Subcutaneous abdominal adipose tissue (tissue), 5 donors: ENCODE results near the gene DLG1.

Experiments
- H3K27ac ChIP-seq: one replicate; pipeline ENCODE4 v1.7.0; 2013; ENCODE audit warnings: low read depth, mild to moderate bottlenecking, inconsistent platforms, low read length, moderate library complexity
- H3K27me3 ChIP-seq, 5 donors: one replicate each; pipeline ENCODE4 v1.7.0; 2013; ENCODE audit warnings: low read length in 5 of 5, inconsistent platforms in 1 of 5; ENCODE audit not compliant: control insufficient read depth in 5 of 5, insufficient read depth in 4 of 5
- H3K36me3 ChIP-seq, 5 donors: one replicate each; pipeline ENCODE4 v1.7.0; 2013; ENCODE audit warnings: low read length in 5 of 5; ENCODE audit not compliant: control insufficient read depth in 5 of 5, insufficient read depth in 5 of 5
- H3K4me1 ChIP-seq, 5 donors: one replicate each; pipeline ENCODE4 v1.7.0; 2013; ENCODE audit warnings: low read length in 5 of 5, mild to moderate bottlenecking in 3 of 5, moderate library complexity in 1 of 5; ENCODE audit not compliant: control insufficient read depth in 5 of 5, insufficient read depth in 5 of 5
- H3K4me3 ChIP-seq, 5 donors: one replicate each; pipeline ENCODE4 v1.7.0; 2013; ENCODE audit warnings: low read length in 5 of 5, low read depth in 1 of 5
- H3K9ac ChIP-seq, 5 donors: one replicate each; pipeline ENCODE4 v1.7.0; 2013; ENCODE audit warnings: low read length in 5 of 5, mild to moderate bottlenecking in 4 of 5, moderate library complexity in 3 of 5
- H3K9me3 ChIP-seq, 5 donors: one replicate each; pipeline ENCODE4 v1.7.0; 2013; ENCODE audit warnings: low read length in 5 of 5; ENCODE audit not compliant: control insufficient read depth in 5 of 5
- donor health status: healthy.
- donor health status: healthy.
- donor health status: healthy.
- donor health status: healthy.
- donor health status: healthy.

Gene DLG1

DNA sequence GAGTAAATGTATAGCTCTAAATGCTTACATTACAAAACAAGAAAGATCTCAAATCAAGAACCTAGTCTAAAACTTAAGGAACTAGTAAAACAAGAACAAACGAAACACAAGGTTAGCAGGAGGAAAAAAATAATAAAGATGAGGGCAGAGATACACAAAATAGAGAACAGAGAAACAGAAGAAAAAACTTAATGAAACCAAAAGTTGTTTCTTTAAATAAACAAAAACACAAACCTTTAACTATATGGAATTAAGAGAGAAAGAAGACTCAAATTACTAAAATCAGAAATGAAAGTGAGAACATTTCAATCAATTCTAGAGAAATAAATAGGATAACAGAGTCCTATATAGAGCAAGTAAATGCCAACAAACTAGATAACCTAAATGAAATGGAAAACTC, 59.6 kb downstream of the DLG1 start:
- H3K36me3 ChIP-seq: peaks cover 0 to 3% (median under 1%) of the 10 kb centered on the region in 5 donors
- no peak overlapping the region for H3K9ac ChIP-seq
- no peak overlapping the region for H3K27ac ChIP-seq
- H3K4me3 ChIP-seq: no peak overlapping the region
- peaks cover 6 to 16% (median 10%) of the 10 kb centered on the region in 5 donors for H3K9me3 ChIP-seq
- no peaks in the 10 kb centered on the region for H3K4me1 ChIP-seq
- H3K27me3 ChIP-seq: no peaks in the 10 kb centered on the region

DNA sequence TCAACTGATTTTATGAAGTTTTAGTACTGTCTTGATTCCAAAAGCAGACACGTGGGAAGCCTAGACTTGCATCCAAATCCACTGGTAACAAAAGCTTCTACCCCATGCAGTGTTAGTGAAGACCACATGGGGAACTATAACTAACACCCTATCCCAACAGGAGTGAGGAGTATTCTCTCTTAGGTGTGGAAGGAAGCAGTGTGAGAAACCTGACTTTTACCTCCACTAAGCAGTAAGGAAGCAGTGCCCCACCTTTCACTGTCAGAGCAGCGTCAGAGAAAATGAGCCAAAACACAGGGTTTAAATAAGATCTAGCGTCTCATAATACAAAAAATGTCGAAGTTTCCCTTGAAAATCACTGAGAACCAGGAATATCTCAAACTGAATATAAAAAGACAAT, 60.5 kb downstream of the DLG1 start:
- H3K4me1 ChIP-seq: no peaks in the 10 kb centered on the region
- H3K36me3 ChIP-seq: peaks cover 0 to 3% (median 0%) of the 10 kb centered on the region in 5 donors
- no peak overlapping the region for H3K27ac ChIP-seq
- no peak overlapping the region for H3K9ac ChIP-seq
- peaks cover 4 to 13% (median 5%) of the 10 kb centered on the region in 5 donors for H3K9me3 ChIP-seq
- H3K27me3 ChIP-seq: no peaks in the 10 kb centered on the region
- no peak overlapping the region for H3K4me3 ChIP-seq

DNA sequence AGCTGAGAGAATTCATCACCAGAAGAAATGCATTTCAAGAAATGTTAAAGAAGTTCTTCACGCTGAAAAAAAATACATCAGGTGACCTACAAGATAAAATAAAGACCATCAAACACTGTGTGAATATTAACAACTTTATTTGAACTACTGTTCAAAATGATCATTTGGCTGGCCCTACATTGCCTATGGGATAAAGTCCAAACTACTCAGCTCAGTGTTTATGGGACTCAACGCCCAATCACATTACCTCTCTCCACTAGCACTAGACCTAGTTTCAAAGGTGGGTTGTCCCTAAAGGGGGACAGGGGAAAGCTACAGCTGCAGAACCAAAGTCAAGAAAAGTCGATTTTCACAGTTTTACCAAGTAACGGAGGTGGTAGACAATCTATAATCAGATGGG, 62.0 kb downstream of the DLG1 start:
- Histone ChIP-seq H3K27me3 (no peaks in the 10 kb centered on the region), H3K9me3 (peaks cover 0 to 5% (median 0%) of the 10 kb centered on the region in 5 donors), H3K4me3 (no peak overlapping the region), H3K9ac (no peak overlapping the region), H3K4me1 (no peaks in the 10 kb centered on the region), H3K27ac (no peak overlapping the region), H3K36me3 (peaks cover 0 to 3% (median 0%) of the 10 kb centered on the region in 5 donors)

DNA sequence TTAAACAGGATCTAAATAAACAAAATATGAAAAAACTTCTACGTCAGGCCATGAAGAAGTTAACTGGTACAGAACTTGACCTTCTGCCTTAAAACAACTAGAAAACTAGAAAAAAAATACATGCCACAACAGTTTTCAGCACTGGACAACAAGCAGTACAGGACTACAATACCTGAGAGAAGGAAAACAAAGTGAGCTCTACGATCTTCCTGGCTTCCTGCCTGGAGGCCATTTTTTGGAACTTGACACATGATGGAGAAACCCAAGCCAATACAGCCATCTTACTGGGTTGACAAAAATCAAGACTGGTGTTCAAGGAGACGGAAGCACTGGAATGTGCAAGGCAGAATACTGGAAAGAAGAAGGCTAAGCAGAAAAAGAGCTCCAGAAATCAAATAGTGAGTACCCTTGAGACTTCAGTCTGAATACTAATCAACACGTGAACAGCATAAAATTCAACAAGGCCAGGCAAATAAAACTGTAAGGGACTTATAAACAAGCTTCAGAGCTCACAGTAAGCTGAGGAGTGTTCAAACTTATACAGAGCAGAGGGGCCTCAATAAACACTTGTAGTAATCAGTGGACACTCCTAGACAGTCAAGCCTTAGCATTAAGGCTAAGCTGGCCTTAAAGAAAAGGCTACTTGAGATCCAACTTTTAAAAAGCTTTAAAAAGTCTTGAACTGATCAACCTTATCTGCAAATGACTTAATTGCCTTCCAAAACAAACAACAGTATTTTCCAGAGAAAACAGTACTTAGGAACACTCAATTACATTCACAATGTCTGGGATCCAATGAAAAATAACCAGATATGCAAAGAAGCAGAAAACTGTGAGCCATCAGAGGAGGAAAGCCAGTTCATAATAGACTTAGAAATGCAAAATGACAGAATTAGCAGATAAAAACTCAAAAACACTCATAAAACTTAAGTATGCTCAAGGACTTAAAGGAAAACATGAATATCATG, 63.2 kb downstream of the DLG1 start:
- Histone ChIP-seq H3K27me3 (no peaks in the 10 kb centered on the region), H3K36me3 (peaks cover 0 to 3% (median 0%) of the 10 kb centered on the region in 5 donors), H3K27ac (no peak overlapping the region), H3K9me3 (peaks cover 0 to 4% (median 0%) of the 10 kb centered on the region in 5 donors), H3K9ac (no peak overlapping the region), H3K4me1 (no peaks in the 10 kb centered on the region), H3K4me3 (no peak overlapping the region)

DNA sequence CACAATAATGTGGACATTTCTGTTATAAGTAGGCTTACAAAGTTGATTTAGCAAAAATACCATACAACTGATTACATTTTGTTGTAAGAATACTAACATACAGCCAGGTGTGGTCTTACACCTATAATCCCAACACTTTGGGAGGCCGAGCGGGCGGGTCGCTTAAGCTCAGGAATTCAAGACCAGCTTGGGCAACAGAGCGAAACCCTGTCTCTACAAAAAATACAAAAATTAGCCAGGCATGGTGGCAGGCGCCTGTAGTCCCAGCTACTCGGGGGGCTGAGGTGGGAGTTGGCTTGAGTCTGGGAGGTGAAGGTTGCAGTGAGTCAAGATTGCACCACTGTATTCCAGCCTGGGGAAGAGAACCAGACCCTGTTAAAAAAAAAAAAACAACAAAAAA, 67.1 kb downstream of the DLG1 start:
- Histone ChIP-seq H3K27ac (no peak overlapping the region), H3K36me3 (peaks cover 0 to 3% (median 0%) of the 10 kb centered on the region in 5 donors), H3K4me3 (no peak overlapping the region), H3K27me3 (no peaks in the 10 kb centered on the region), H3K9ac (no peak overlapping the region), H3K9me3 (no peaks in the 10 kb centered on the region), H3K4me1 (peaks cover 2 to 20% (median 3%) of the 10 kb centered on the region in 5 donors)

DNA sequence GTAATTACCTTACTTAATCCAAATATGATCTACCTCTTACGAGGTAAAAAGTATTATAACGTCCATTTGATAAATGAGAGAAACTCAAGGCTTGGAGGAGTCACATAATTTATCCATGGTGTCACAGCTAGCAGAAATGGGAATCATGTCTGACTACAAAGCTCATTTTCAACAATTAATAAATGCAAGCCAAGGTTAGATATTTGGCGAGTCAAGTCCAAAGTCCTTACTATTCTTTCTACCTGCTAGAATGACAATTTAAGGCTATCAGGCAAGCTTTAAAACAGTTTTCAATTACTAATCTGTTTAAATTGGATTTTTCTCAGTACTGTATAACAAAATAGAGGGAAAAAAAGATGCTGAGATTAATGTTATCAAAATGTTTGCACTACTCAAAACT, 68.6 kb downstream of the DLG1 start:
- no peaks in the 10 kb centered on the region for H3K27me3 ChIP-seq
- no peak overlapping the region for H3K9ac ChIP-seq
- no peak overlapping the region for H3K27ac ChIP-seq
- H3K4me3 ChIP-seq: no peak overlapping the region
- no peaks in the 10 kb centered on the region for H3K9me3 ChIP-seq
- peaks cover 2 to 30% (median 6%) of the 10 kb centered on the region in 5 donors for H3K4me1 ChIP-seq
- no peaks in the 10 kb centered on the region for H3K36me3 ChIP-seq

DNA sequence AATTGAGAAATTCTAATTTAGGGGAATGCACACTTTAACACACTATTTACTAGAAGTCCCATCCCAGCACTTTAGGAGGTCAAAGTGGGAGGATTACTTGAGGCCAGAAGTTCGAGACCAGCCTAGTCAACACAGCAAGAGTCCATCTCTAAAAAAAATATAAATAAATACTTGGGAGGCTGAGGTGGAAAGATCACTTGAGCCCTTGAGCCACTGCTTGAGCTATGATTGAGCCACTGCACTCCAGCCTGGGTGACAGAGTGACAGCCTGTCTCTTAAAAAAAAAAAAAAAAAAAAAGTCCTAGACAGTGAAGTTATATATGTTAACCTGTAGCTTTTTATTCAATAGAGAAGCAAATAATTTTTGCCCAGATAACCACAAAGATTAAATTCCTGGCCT, 69.2 kb downstream of the DLG1 start:
- H3K9me3 ChIP-seq: no peaks in the 10 kb centered on the region

DNA sequence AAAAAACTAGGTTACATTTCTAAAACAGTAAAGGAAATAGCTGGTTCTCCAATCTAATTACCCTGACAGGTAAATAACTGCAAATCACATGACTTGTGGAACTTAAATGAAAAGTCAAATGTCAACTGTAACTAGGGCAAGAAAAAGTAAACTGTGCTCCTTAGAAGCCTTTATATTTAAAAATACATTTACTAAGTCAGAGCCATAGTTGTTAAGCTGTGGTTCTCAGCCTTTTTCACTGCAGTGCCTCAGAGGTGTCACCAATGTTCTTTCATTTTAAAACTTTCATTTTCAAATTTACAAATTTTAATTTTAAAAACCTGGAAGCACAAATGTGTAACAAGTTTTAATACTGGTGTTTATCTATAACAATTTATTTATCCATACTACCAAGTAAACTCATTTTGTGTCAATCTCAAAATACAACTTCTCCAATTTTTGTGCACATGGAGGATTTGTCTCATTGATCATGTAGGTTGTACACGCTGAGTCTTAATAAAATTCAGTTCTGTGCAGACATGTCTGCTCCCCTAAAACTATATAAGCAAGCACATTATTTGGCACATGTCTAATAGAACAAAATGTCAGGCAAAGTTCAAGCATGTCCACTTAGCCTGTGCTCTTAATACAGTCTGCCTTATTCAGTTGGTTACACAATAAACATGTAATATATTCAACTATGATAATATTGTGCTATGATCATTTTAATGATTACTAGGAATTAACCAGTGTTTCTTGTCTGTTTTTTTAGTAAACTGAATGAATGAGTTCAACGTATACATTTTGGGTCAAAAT, 70.4 kb downstream of the DLG1 start:
- peaks cover 4 to 35% (median 8%) of the 10 kb centered on the region in 5 donors for H3K4me1 ChIP-seq
- no peak overlapping the region for H3K27ac ChIP-seq
- no peak overlapping the region for H3K4me3 ChIP-seq
- H3K9ac ChIP-seq: peak overlapping the region in 1 of 5 donors; percentile 41
- H3K36me3 ChIP-seq: no peaks in the 10 kb centered on the region
- no peaks in the 10 kb centered on the region for H3K27me3 ChIP-seq
- no peaks in the 10 kb centered on the region for H3K9me3 ChIP-seq

More for the DNA sequence above, 69.2 kb downstream of the DLG1 start:
- Histone ChIP-seq H3K4me1 (peaks cover 2 to 30% (median 6%) of the 10 kb centered on the region in 5 donors), H3K4me3 (no peak overlapping the region), H3K27me3 (no peaks in the 10 kb centered on the region), H3K36me3 (no peaks in the 10 kb centered on the region), H3K9ac (no peak overlapping the region), H3K27ac (no peak overlapping the region)

DNA sequence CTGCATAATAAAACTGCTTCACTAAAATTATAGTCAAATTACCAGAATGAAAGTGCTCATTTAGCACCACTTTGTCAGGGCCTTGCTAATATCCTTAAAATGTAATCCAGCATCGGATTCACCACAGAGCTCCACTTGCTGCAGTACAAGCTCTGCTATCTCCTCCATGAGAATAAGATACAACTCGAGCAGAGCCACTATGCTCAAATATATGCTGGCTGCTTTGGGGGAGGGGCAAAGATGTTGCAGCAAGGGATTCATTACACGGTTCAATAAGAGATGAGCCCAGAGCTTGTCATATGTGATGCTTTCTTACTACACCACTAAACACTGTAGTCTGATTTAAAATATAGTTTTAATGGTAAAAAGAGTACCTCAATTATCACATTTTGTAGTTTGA, 72.2 kb downstream of the DLG1 start:
- no peaks in the 10 kb centered on the region for H3K36me3 ChIP-seq
- H3K4me3 ChIP-seq: no peak overlapping the region
- peaks cover 4 to 52% (median 23%) of the 10 kb centered on the region in 5 donors for H3K4me1 ChIP-seq
- no peaks in the 10 kb centered on the region for H3K9me3 ChIP-seq
- H3K27me3 ChIP-seq: no peaks in the 10 kb centered on the region
- no peak overlapping the region for H3K27ac ChIP-seq
- no peak overlapping the region for H3K9ac ChIP-seq

DNA sequence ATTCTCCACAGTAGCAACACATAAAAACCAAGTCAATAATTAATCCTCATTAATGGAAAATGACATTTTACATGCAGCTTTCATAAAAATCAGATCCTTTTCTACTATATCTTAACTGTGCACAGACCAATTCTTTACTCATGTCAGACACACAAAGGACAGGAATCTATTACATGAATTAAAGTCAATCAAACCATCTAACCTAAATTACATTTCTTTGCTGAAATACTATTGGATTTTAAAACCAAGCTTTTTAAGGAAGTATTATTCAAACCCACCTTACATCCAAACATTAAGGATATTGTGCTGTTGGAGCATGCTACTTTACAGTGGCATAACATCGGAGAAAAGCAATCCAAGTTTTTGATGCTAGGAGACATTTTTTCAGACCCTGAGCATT, 72.8 kb downstream of the DLG1 start:
- Histone ChIP-seq H3K9me3 (no peaks in the 10 kb centered on the region), H3K27me3 (no peaks in the 10 kb centered on the region), H3K4me3 (no peak overlapping the region), H3K9ac (no peak overlapping the region), H3K36me3 (no peaks in the 10 kb centered on the region), H3K27ac (no peak overlapping the region), H3K4me1 (peaks cover 4 to 53% (median 23%) of the 10 kb centered on the region in 5 donors)
